Esophagus squamous epithelium (tissue), 5 donors: ENCODE measurements around the gene PFKL. TPM values are rescaled to one million over a fixed set of nuclear protein-coding genes. Genes with fewer than 3 reads are reported as not detected.

ENCODE experiments used
- DNase-seq: peaks from one replicate; lab custom pipeline; 2025; lab: John Stamatoyannopoulos, UW
- H3K27ac ChIP-seq, 4 donors: fragments of 200-600 bp; sonication (generic); one replicate each; pipeline ENCODE4 v1.5.1; 2016 to 2019; ENCODE audit warnings: mild to moderate bottlenecking in 1 of 4
- H3K27me3 ChIP-seq, 4 donors: fragments of 200-600 bp; sonication (generic); 1 replicate in 3 of 4; 2 replicates in 1 of 4; pipeline versions ENCODE4 v1.5.1 to v1.6.0; 2017 to 2021; ENCODE audit warnings: antibody characterized with exemption in 1 of 4
- H3K36me3 ChIP-seq, 3 donors: fragments of 200-600 bp; sonication (generic); one replicate each; pipeline ENCODE4 v1.5.1; 2016 to 2019
- H3K4me1 ChIP-seq, 3 donors: fragments of 200-600 bp; sonication (generic); one replicate each; pipeline ENCODE4 v1.5.1; 2017 to 2019
- H3K4me3 ChIP-seq, 4 donors: fragments of 200-600 bp; sonication (generic); 1 replicate in 3 of 4; 2 replicates in 1 of 4; pipeline ENCODE4 v1.5.1; 2016 to 2019; ENCODE audit warnings: mild to moderate bottlenecking in 2 of 4, moderate library complexity in 1 of 4
- H3K9me3 ChIP-seq, 3 donors: fragments of 200-600 bp; sonication (generic); one replicate each; pipeline ENCODE4 v1.5.1; 2016 to 2019
- POLR2A ChIP-seq, 4 donors: fragments of 450-650 bp; IDR thresholded peaks; one replicate each; pipeline ENCODE4 v1.6.1; 2017; ENCODE audit warnings: antibody characterized with exemption in 4 of 4, mild to moderate bottlenecking in 4 of 4, moderate library complexity in 3 of 4
- WGBS, 2 donors: methylation state at CpG; one replicate each; pipeline ENCODE4 v1.1.5; 2018; 5-methylcytosine and 5-hydroxymethylcytosine counted together
- intact Hi-C: fragments of 100-400 bp; cut with DNase I; formaldehyde crosslinking; loops from one replicate; pipeline ENCODE4 v1.15.0; 2022
- total RNA-seq, 4 donors: library from RNA; depleted of rRNA; stranded (reverse); fragments of >200 nt; gene quantifications; one replicate each; pipeline ENCODE4 v1.1.0, GENCODE V29; 2016
- TF ChIP-seq, protein P1 (sequence below), 6 experiments: fragments of 450-650 bp in 4 of 6; fragments of 200-600 bp in 2 of 6; sonication (generic) in 2 of 6; IDR thresholded peaks; one replicate each; pipeline ENCODE4 v1.5.1; 2016 to 2019; ENCODE audit warnings: antibody characterized with exemption in 6 of 6, mild to moderate bottlenecking in 4 of 6, moderate library complexity in 4 of 6
- donor health status: DM: yes; HTN: yes; CAD: no.

PFKL gene
- total RNA-seq, 4 donors from 2014 or later = 81.3 to 135 (median 94.6) TPM

DNA sequence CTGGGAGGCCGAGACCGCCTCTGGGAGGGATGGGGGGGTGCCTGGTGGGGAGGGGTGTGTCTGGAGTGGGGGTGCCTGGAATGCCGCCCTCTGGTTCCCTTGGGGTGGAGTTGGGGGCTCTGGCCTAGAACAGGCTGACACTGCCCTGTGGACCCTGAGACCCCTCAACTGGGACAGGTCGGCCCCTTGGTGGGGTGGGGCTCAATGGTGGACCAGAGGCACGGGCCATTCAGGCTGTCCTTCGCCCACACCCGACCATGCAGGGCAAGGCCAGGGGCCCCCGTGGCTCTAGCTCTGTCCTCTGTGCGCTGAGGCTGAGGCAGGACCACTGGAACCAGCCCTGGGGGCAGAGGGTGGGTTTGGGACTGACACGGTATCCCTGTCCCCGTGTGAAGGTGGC is 14.7 kb downstream of the PFKL start:
- Histone ChIP-seq H3K27me3 (no peaks in the 10 kb centered on the region), H3K27ac (no peak overlapping the region), H3K4me3 (no peak overlapping the region), H3K36me3 (peaks cover 21 to 100% (median 36%) of the 10 kb centered on the region in 3 donors), H3K4me1 (no peaks in the 10 kb centered on the region), H3K9me3 (no peaks in the 10 kb centered on the region)
- no peak for TF ChIP-seq POLR2A (IDR thresholded peaks at IDR 0.05)
- TF ChIP-seq, protein P1, sequence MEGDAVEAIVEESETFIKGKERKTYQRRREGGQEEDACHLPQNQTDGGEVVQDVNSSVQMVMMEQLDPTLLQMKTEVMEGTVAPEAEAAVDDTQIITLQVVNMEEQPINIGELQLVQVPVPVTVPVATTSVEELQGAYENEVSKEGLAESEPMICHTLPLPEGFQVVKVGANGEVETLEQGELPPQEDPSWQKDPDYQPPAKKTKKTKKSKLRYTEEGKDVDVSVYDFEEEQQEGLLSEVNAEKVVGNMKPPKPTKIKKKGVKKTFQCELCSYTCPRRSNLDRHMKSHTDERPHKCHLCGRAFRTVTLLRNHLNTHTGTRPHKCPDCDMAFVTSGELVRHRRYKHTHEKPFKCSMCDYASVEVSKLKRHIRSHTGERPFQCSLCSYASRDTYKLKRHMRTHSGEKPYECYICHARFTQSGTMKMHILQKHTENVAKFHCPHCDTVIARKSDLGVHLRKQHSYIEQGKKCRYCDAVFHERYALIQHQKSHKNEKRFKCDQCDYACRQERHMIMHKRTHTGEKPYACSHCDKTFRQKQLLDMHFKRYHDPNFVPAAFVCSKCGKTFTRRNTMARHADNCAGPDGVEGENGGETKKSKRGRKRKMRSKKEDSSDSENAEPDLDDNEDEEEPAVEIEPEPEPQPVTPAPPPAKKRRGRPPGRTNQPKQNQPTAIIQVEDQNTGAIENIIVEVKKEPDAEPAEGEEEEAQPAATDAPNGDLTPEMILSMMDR (IDR thresholded peaks at IDR 0.05) = no peak
- WGBS, 2 donors = 92% methylated on average over 2 to 5 of the region's 11 CpGs
- no peak for DNase-seq
- intact Hi-C loops = no loop called here

DNA sequence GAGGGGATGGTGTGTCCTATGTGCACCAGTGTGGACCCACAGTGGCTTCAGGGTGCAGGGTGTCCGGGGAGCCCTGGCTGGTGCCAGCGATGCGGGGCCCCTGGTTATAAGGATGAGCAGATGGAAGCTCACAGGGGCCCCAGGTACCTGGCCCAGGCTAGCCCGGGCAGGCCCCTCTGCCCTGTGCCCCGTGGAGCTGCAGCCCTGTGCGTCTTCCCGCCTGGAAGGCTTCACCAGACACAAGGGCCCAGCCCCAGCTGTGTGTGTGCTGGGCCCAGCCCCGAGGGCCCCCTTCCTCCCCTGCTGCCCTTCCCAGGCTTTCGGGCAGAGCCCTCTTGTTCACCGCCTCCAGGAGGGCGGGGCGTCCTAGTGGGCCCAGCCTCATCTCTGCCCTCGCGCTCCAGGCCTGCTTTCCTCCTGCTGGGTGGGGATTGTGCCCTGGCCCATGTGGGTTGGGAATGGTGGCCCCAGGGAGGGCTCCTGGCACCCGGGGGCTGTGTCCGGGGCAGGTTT is 15.9 kb downstream of the PFKL start:
- TF ChIP-seq, protein P1 (IDR thresholded peaks at IDR 0.05) = no peak
- no peak for TF ChIP-seq POLR2A (IDR thresholded peaks at IDR 0.05)
- peaks cover 24 to 100% (median 34%) of the 10 kb centered on the region in 3 donors for H3K36me3 ChIP-seq
- no peak overlapping the region for H3K4me3 ChIP-seq
- no peak overlapping the region for H3K27ac ChIP-seq
- H3K4me1 ChIP-seq = no peaks in the 10 kb centered on the region
- intact Hi-C loops = no loop called here
- no peak for DNase-seq
- H3K27me3 ChIP-seq = no peaks in the 10 kb centered on the region
- WGBS, 2 donors = 100% methylated on average over 1 of the region's 16 CpGs; no CpG with 5 or more reads in 1 of the 2 donors
- H3K9me3 ChIP-seq = no peaks in the 10 kb centered on the region

DNA sequence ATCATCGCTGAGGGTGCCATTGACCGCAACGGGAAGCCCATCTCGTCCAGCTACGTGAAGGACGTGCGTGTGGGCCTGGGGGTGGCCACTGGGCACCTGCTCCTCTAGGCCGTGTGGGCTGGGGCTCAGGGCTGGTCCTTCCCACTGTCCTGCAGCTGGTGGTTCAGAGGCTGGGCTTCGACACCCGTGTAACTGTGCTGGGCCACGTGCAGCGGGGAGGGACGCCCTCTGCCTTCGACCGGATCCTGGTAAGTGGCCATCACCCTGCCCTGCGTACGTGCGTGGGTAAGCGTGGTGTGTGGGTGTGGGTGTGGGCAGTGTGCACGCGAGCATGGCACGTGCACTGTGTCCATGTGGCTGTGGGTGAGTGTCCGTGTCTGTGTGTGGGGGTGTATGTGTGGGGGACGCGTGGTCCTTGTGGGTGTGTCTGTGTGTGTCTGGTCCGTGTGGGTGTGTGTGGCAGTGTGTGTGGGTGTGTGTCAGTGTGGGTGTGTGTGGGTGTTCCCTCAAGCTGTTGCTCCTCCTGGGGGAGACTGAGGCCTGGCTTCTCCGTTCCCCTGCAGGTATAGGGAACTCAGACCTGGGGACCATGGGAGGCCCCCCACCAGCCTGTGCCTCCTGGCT is 16.5 kb downstream of the PFKL start:
- H3K36me3 ChIP-seq = peaks cover 20 to 100% (median 27%) of the 10 kb centered on the region in 3 donors
- no peak overlapping the region for H3K4me3 ChIP-seq
- no peak overlapping the region for H3K27ac ChIP-seq
- no peaks in the 10 kb centered on the region for H3K9me3 ChIP-seq
- intact Hi-C loops = no loop called here
- DNase-seq = no peak
- no peaks in the 10 kb centered on the region for H3K4me1 ChIP-seq
- 92 to 94% methylated on average over 16 to 18 of the region's 27 CpGs for WGBS, 2 donors
- no peaks in the 10 kb centered on the region for H3K27me3 ChIP-seq
- no peak for TF ChIP-seq POLR2A (IDR thresholded peaks at IDR 0.05)
- TF ChIP-seq, protein P1 (IDR thresholded peaks at IDR 0.05) = no peak

DNA sequence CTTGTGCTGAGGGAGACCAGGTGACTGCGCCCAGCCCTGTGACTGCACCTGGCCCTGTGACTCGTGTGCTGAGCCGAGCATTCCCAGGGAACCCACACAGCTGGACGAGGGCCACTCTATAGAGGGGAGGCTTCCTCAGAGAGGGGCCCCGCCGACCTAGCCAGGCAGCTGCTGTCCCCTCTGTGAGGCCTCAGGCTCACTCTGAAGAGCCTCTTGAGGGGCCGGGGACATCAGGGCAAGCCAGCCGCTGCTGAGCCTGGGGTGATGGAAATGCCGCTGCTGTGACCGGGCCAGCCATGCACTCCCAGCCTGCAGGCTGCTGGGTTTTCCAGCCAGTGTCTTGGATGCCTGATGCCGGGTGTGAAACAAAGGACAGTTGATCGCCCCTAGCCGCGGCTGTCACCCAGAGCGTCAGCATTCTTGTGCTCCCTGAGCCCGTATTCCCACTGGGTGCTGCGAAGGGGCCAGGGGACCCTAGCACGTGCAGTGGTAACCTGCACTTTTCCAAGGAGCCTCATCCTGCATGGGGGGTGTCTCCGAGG is 17.5 kb downstream of the PFKL start:
- TF ChIP-seq, protein P1 (IDR thresholded peaks at IDR 0.05) = no peak
- no peak for TF ChIP-seq POLR2A (IDR thresholded peaks at IDR 0.05)
- H3K36me3 ChIP-seq = peaks cover 15 to 100% (median 27%) of the 10 kb centered on the region in 3 donors

DNA sequence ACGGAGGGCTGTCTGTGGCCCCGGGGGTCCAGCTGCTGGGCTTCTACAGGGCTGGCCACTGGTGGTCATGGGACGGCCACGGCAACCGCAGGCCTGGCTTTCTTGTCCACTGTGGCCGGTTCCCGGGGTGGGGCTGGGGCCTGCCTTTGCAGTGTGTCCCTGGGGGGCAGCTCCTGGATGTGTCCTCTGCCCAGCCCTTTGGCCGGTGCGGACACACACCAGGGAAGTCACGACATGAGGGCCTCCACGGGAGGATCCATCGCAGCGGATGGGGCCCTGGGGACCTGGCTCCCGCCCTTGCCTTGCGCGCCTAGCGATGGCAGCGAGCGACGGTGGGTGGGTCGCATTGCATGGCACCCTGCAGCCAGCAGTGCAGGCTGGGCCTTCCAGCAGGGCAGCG is 18.0 kb downstream of the PFKL start:
- Histone ChIP-seq H3K27me3 (no peaks in the 10 kb centered on the region), H3K4me1 (no peaks in the 10 kb centered on the region), H3K36me3 (peaks cover 19 to 100% (median 33%) of the 10 kb centered on the region in 3 donors), H3K27ac (no peak overlapping the region), H3K4me3 (no peak overlapping the region), H3K9me3 (no peaks in the 10 kb centered on the region)
- TF ChIP-seq, protein P1 (IDR thresholded peaks at IDR 0.05) = no peak
- TF ChIP-seq POLR2A (IDR thresholded peaks at IDR 0.05) = no peak
- intact Hi-C loops = no loop called here
- DNase-seq = no peak
- 93% methylated on average over 3 of the region's 22 CpGs; no CpG with 5 or more reads in 1 of the 2 donors for WGBS, 2 donors

More for the DNA sequence above, 17.5 kb downstream of the PFKL start:
- Histone ChIP-seq H3K4me3 (no peak overlapping the region), H3K27me3 (no peaks in the 10 kb centered on the region), H3K9me3 (no peaks in the 10 kb centered on the region), H3K4me1 (no peaks in the 10 kb centered on the region), H3K27ac (no peak overlapping the region)
- intact Hi-C loops = no loop called here
- WGBS, 2 donors = 60 to 90% methylated on average over 1 to 2 of the region's 19 CpGs
- no peak for DNase-seq
